ENCODE data around the gene P2RX2. TPM values are rescaled to one million over a fixed set of nuclear protein-coding genes. Genes with fewer than 3 reads are reported as not detected.

P2RX2 gene
- total RNA-seq, 1 donor from 2014 or later: not detected

GRCh38 chr12:132640936-132641335 is 22.4 kb downstream of the P2RX2 start:
- Mint-ChIP-seq H3K36me3 (ENCODE audit: unreplicated experiment) (peaks cover 27% of the 10 kb centered on the region), H3K9me3 (ENCODE audit: unreplicated experiment) (no peaks in the 10 kb centered on the region), H3K4me1 (ENCODE audit: unreplicated experiment) (peaks cover 2% of the 10 kb centered on the region), H3K27me3 (ENCODE audit: unreplicated experiment) (no peaks in the 10 kb centered on the region), H3K4me3 (ENCODE audit: unreplicated experiment) (no peak overlapping the region), H3K27ac (ENCODE audit: unreplicated experiment) (no peak overlapping the region)
- DNase-seq (ENCODE audit: extremely low spot score, unreplicated experiment): no peak
- no peak for TF ChIP-seq CTCF (IDR thresholded peaks at IDR 0.05)

GRCh38 chr12:132641811-132642650 is 23.5 kb downstream of the P2RX2 start:
- no peak overlapping the region for H3K4me3 Mint-ChIP-seq (ENCODE audit: unreplicated experiment)
- no peak overlapping the region for H3K27ac Mint-ChIP-seq (ENCODE audit: unreplicated experiment)
- no peak for TF ChIP-seq CTCF (IDR thresholded peaks at IDR 0.05)
- H3K27me3 Mint-ChIP-seq (ENCODE audit: unreplicated experiment): no peaks in the 10 kb centered on the region
- H3K4me1 Mint-ChIP-seq (ENCODE audit: unreplicated experiment): peaks cover 2% of the 10 kb centered on the region
- peaks cover 28% of the 10 kb centered on the region for H3K36me3 Mint-ChIP-seq (ENCODE audit: unreplicated experiment)
- no peak for DNase-seq (ENCODE audit: extremely low spot score, unreplicated experiment)
- H3K9me3 Mint-ChIP-seq (ENCODE audit: unreplicated experiment): no peaks in the 10 kb centered on the region

GRCh38 chr12:132642846-132643835 is 24.6 kb downstream of the P2RX2 start:
- TF ChIP-seq CTCF (IDR thresholded peaks at IDR 0.05): no peak
- Mint-ChIP-seq H3K36me3 (ENCODE audit: unreplicated experiment) (peaks cover 29% of the 10 kb centered on the region), H3K27me3 (ENCODE audit: unreplicated experiment) (no peaks in the 10 kb centered on the region), H3K4me1 (ENCODE audit: unreplicated experiment) (peaks cover 2% of the 10 kb centered on the region), H3K27ac (ENCODE audit: unreplicated experiment) (no peak overlapping the region), H3K9me3 (ENCODE audit: unreplicated experiment) (no peaks in the 10 kb centered on the region), H3K4me3 (ENCODE audit: unreplicated experiment) (no peak overlapping the region)
- DNase-seq (ENCODE audit: extremely low spot score, unreplicated experiment): no peak

- TF ChIP-seq CTCF (IDR thresholded peaks at IDR 0.05): no peak
- Mint-ChIP-seq H3K4me1 (ENCODE audit: unreplicated experiment) (no peaks in the 10 kb centered on the region), H3K36me3 (ENCODE audit: unreplicated experiment) (peaks cover 29% of the 10 kb centered on the region), H3K9me3 (ENCODE audit: unreplicated experiment) (no peaks in the 10 kb centered on the region), H3K27me3 (ENCODE audit: unreplicated experiment) (no peaks in the 10 kb centered on the region), H3K4me3 (ENCODE audit: unreplicated experiment) (no peak overlapping the region), H3K27ac (ENCODE audit: unreplicated experiment) (no peak overlapping the region)
- no peak for DNase-seq (ENCODE audit: extremely low spot score, unreplicated experiment)
Measured at GRCh38 chr12:132646850-132647249, 28.3 kb downstream of the P2RX2 start.

GRCh38 chr12:132647858-132648257 is 29.3 kb downstream of the P2RX2 start:
- Mint-ChIP-seq H3K9me3 (ENCODE audit: unreplicated experiment) (no peaks in the 10 kb centered on the region), H3K27ac (ENCODE audit: unreplicated experiment) (no peak overlapping the region), H3K27me3 (ENCODE audit: unreplicated experiment) (no peaks in the 10 kb centered on the region), H3K4me1 (ENCODE audit: unreplicated experiment) (no peaks in the 10 kb centered on the region), H3K4me3 (ENCODE audit: unreplicated experiment) (no peak overlapping the region), H3K36me3 (ENCODE audit: unreplicated experiment) (peaks cover 37% of the 10 kb centered on the region)
- DNase-seq (ENCODE audit: extremely low spot score, unreplicated experiment): no peak
- TF ChIP-seq CTCF (IDR thresholded peaks at IDR 0.05): no peak

All from osteocyte (in vitro differentiated cells).